Inferior parietal cortex (tissue), 1 donor: ENCODE data around the gene GPSM1.

Source experiments
- DNase-seq: peaks from one replicate; pipeline ENCODE4 v3.0.0-alpha.2; 2016; ENCODE audit errors: extremely low spot score

Gene GPSM1

DNA sequence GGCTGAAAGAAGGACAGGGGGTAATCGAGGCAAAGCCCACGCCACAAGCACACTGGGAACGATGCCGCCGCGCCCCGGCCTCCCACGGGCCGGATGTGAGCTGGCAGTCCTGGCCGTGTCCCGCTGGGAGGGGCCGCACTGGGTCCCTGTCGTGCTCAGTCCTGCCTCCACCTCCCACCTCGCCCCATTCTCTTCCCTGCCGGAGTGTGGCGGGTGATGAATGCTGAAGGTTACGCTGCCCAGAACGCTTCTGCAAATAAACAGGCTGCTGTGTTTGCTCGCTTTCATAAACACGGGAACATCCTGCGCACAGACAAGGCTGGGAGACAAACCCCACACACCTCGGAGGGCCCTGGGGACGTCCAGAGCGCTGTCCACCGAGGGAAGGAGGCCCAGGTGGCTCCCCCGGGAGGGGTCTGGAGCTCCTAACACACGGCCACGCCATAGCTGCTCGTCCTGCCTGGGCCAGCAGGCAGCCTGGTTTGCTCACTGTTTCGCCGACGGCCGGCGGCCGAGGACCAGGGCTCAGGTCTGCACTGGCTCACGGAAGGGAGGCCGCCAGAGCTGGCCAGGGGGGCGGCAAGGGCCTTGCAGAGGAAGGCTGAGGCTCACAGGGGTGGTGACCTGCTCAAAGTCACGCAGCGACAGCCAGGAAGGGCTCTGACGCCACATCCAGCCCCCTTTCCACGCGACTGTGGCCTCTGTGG, 33.9 kb downstream of the GPSM1 start:
- DNase-seq = no peak

- DNase-seq = no peak
Measured at GRCh38 chr9:136361754-136362449, 34.6 kb downstream of the GPSM1 start.

GRCh38 chr9:136362450-136362784, 35.1 kb downstream of the GPSM1 start:
- DNase-seq = no peak

DNA sequence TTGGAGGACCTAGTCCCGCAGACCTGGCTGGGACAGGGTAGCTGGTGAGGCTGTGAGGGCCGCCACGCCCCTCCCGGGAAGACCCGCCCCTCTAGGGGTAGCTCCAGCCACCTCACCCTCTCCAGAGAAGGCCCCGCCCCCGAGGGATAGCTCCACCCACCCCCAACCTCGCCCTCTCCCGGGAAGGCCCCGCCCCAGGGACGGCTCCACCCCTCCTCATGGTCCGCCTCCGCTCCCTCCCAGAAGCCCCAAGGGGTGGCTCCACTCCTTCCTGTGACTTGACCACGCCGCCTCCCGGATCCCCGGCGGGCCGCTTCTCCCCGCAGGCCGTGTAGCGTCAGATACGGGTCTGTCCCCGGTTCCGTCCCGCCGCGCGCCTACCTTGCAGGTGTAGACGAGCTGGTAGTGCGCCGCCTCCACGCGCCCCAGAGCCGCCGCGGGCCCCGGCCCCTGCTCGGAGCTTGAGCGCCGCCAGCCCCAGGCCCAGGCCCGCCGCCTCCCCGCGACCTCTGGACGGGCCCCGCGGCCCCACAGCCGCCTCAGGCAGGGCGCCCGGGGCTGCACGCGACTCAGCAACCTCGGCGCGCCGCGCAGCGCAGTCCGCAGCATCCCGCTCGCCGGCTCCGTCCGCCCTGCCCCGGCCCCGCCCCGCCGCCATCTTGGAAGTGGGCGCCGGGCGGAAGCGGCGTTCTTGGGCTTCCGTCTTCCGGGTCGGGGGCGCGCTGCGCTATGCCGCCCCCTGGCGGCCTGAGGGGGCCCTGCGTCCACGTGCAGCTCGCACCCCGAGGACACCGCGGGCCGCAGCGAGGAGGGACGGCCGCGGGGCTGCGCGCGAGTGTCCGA, 36.0 kb downstream of the GPSM1 start, which contains the start of gene DNLZ:
TSS of gene DNLZ (minus strand) at position 639 of the 843 bp plus-strand sequence. CDS start at position 609, 30 bp downstream.
- peak; percentile 85 for DNase-seq

GRCh38 chr9:136363949-136364748, 36.8 kb downstream of the GPSM1 start:
- no peak for DNase-seq

DNA sequence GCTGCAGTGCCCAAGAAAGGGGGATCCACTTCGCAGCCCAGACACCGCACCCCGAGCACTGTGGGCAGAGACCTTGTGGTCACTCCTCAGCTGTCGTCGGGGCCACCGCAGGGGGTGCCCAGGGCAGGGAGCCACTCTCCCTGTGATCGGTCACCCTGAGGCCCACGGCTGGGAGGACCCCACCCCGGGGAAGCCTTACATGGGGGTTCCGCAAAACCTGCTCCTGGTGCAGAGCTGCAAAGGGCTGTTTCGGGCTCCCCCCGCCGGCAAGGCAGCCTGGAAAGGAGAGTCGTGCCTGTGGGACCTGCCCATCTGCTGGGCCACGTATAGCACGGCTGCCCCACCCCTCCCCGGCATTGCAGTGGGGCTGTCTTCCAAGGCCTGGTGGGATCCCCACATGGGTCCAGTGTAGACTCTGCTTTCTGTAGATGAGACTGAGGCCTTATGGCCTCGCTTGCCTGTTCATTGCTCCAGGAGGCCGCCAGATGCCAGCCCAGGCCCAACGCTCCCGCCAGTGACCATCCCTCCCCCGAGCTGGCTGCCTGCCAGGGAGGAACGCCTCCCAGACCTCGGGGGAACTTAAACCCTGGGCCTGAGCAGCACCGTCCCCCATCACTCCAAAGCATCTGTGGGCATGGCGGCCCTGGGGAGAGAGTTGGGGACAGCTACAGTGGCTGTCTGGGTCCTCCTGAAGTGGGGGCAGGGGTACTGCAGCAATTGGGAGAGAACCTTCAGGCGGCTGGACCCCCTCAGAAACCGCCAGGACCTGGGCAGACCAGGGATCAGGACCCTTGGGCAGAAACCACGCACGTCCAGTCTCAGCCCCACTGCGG, 37.8 kb downstream of the GPSM1 start:
- no peak for DNase-seq

- DNase-seq = no peak
Measured at GRCh38 chr9:136365775-136366222, 38.5 kb downstream of the GPSM1 start.

- DNase-seq = no peak
Measured at GRCh38 chr9:136366826-136367225, 39.5 kb downstream of the GPSM1 start.

DNA sequence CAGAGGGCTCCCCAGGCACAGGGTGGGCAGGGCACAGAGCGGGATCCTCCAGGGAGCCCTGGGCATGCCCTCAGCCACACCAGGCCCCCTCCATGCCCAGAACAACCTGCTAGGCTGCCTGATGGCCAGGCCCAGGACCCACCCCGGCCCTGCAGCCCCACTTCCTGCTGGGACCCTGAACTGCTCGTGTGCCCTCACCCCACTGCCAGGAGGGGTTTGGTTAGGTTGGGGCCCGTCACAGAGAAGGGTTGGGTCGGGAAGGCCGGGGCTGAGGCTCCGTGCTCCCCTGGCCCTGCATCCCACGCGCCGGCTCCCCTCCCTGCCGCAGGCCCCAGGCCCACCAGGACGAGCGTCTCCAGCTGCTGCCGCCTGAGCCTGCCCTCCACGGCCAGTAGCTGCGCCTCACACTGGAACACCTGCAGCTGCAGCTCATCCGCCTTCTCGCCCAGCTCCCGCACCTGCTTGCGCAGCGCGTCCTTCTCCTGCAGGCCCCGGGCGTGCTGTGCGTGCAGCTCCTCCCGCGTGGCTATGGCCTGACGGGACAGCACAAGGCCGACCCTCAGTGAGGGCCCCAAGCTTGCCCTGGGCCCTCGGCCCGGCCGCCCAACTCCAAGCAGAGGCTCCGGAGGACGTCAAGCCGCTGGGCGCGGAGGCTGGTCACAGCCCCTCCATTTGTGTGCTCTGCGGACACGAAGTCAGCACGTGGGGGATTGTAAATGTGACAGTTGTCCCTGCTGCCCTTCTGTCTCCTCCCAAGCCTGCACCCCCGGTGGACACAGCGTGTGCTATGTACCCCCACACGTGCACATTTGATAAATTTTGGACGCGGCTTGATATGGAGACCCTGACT, 40.2 kb downstream of the GPSM1 start:
- DNase-seq = no peak

- DNase-seq = no peak
Measured at GRCh38 chr9:136368190-136368589, 40.9 kb downstream of the GPSM1 start.

- no peak for DNase-seq
Measured at GRCh38 chr9:136370037-136370436, 42.7 kb downstream of the GPSM1 start.

GRCh38 chr9:136370687-136371532, 43.6 kb downstream of the GPSM1 start:
- DNase-seq = no peak

GRCh38 chr9:136371533-136371880, 44.2 kb downstream of the GPSM1 start:
- no peak for DNase-seq

GRCh38 chr9:136372006-136372405, 44.7 kb downstream of the GPSM1 start:
- no peak for DNase-seq

GRCh38 chr9:136372561-136373299, 45.4 kb downstream of the GPSM1 start:
- DNase-seq = no peak

DNA sequence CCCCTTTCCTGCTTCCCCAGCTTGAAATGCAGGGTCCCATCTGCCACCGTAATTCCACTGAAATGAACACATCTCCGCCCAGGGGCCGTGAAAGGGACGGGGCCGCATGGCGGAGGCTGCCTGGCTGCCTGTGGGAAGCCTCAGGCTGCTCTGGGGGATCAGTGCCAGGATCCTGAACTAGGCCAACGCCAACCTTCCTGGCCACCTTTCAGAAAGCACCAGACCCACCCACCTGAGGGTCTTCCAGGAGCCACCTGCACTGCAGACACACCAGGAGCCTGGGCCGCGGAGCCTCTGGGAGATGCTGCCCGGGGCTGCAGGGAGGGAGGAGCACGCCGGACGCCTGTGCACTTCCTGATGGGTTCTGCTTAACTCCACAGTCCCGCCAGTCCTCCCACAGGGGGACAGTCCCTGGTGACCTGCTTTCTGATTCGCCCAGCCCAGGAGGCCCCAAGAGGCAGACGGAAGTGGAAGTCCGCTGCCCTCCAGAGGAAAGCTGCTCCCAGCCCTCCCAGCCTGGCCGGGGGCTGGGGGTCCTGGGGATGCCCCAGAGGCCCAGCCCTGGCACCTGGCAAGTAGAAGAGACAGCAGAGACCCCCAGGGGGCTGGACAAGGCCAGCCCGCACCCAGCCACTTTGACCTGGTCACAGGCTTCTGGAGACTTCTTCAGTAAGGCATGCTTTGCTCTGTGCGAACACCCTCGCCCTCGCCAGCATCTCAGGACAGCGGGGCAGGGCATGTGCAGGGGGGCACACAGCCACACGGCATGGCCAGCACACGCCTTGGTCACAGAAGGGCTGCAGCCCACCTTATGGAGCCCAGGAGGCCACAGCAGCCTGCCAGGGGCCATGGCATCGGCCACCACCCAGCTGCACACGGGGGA, 46.2 kb downstream of the GPSM1 start, which contains the start of gene CARD9:
TSS of gene CARD9 (minus strand) at position 370 of the 883 bp plus-strand sequence. CDS start 1,591 bp downstream, outside the sequence.
- DNase-seq = no peak

- DNase-seq = no peak
Measured at GRCh38 chr9:136374183-136374575, 46.8 kb downstream of the GPSM1 start.
